DOHH2 (cell line): ENCODE measurements around the gene SV2A.

ENCODE experiments used
- EZH2phosphoT487 ChIP-seq: fragments of 200-600 bp; sonication (generic); IDR thresholded peaks from 2 replicates; pipeline ENCODE4 v1.6.1; 2017; ENCODE audit warnings: borderline replicate concordance, mild to moderate bottlenecking, antibody characterized with exemption, low read length, moderate library complexity, mixed read lengths
- TF ChIP-seq, protein P1 (sequence below): fragments of 200-600 bp; sonication (generic); IDR thresholded peaks from one replicate; pipeline ENCODE4 v1.5.1; 2014; ENCODE audit warnings: antibody characterized with exemption, mild to moderate bottlenecking, low read depth, low read length; ENCODE audit not compliant: poor library complexity, severe bottlenecking

DNA sequence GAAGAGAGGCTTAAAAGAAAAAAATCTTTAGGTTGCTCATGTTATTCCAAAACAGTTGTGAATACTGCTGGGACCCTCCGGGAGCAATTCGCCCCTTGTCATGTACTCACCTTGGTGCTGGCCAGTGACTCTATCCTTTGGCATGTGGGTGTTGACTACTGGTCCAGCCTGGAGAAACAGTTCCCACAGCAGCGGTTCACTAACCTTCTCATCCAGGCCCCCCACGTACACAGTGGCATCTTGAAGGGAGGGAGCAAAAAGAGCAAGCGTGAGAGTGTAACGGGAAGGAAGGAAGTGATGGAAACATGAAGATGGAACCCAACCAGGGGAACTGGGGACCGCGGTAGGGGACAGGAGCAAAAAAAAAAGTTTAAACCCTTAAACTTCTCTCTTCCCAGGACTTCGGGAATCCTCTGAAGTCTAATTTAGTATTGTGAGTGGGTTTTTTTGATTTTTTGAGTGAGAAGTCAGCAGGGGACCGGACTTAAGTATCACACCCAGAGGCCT, 9.5 kb upstream of the SV2A start:
- TF ChIP-seq, protein P1, sequence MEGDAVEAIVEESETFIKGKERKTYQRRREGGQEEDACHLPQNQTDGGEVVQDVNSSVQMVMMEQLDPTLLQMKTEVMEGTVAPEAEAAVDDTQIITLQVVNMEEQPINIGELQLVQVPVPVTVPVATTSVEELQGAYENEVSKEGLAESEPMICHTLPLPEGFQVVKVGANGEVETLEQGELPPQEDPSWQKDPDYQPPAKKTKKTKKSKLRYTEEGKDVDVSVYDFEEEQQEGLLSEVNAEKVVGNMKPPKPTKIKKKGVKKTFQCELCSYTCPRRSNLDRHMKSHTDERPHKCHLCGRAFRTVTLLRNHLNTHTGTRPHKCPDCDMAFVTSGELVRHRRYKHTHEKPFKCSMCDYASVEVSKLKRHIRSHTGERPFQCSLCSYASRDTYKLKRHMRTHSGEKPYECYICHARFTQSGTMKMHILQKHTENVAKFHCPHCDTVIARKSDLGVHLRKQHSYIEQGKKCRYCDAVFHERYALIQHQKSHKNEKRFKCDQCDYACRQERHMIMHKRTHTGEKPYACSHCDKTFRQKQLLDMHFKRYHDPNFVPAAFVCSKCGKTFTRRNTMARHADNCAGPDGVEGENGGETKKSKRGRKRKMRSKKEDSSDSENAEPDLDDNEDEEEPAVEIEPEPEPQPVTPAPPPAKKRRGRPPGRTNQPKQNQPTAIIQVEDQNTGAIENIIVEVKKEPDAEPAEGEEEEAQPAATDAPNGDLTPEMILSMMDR, result no peak
- TF ChIP-seq EZH2phosphoT487, result no peak
